Measurements from ENCODE around the gene GASK1A.

- TF ChIP-seq CTCF (IDR thresholded peaks at IDR 0.05; ENCODE audit: low read depth, low read length) (no peak), POLR2A (IDR thresholded peaks at IDR 0.05; ENCODE audit: extremely low read depth, insufficient read length) (no peak)
Observed at GRCh38 chr3:43017593-43018195, 38.6 kb downstream of the GASK1A start.
